ENCODE measurements around the gene DGKG. TPM values are rescaled to one million over a fixed set of nuclear protein-coding genes. Genes with fewer than 3 reads are reported as not detected.

The DGKG gene
- total RNA-seq, 1 donor from 2014 or later: 0.22 TPM

GRCh38 chr3:186214670-186215069 lies 147.4 kb downstream of the DGKG start:
- Histone ChIP-seq H3K9me3 (ENCODE audit: low read depth) (no peaks in the 10 kb centered on the region), H3K4me3 (no peak overlapping the region), H3K36me3 (no peaks in the 10 kb centered on the region), H4K20me1 (ENCODE audit: low read depth) (no peaks in the 10 kb centered on the region), H3K79me2 (ENCODE audit: low read depth) (no peaks in the 10 kb centered on the region), H3K4me1 (peaks cover 22% of the 10 kb centered on the region), H3K4me2 (no peak overlapping the region), H2AFZ (replicated peaks) (no peak overlapping the region), H3K27me3 (peaks cover 13% of the 10 kb centered on the region), H3K27ac (no peak overlapping the region), H3F3A (ENCODE audit: low read depth) (no peaks in the 10 kb centered on the region), H3K9ac (no peak overlapping the region)
- TF ChIP-seq EZH2phosphoT487 (IDR thresholded peaks at IDR 0.05) (no peak), EZH2 (IDR thresholded peaks at IDR 0.05) (no peak), CTCF (IDR thresholded peaks at IDR 0.05) (no peak)
- Mint-ChIP-seq H3K4me3 (no peak overlapping the region), H3K4me1 (peaks cover 68% of the 10 kb centered on the region), H3K27ac (peak overlapping the region; percentile 78), H3K36me3 (no peaks in the 10 kb centered on the region), H3K27me3 (ENCODE audit: insufficient read depth, low read depth) (peaks cover 9% of the 10 kb centered on the region), H3K9me3 (no peaks in the 10 kb centered on the region)
- DNase-seq (ENCODE audit: low spot score): no peak

- H3K9me3 Mint-ChIP-seq: no peaks in the 10 kb centered on the region
- H3K36me3 Mint-ChIP-seq: no peaks in the 10 kb centered on the region
- peaks cover 12% of the 10 kb centered on the region for H3K27me3 Mint-ChIP-seq (ENCODE audit: insufficient read depth, low read depth)
- Histone ChIP-seq H3F3A (ENCODE audit: low read depth) (no peaks in the 10 kb centered on the region), H3K27ac (no peak overlapping the region), H3K4me1 (peaks cover 26% of the 10 kb centered on the region), H3K79me2 (ENCODE audit: low read depth) (no peaks in the 10 kb centered on the region), H3K27me3 (peaks cover 13% of the 10 kb centered on the region), H4K20me1 (ENCODE audit: low read depth) (no peaks in the 10 kb centered on the region), H2AFZ (replicated peaks) (no peak overlapping the region), H3K4me2 (no peak overlapping the region), H3K9me3 (ENCODE audit: low read depth) (no peaks in the 10 kb centered on the region), H3K36me3 (no peaks in the 10 kb centered on the region), H3K9ac (no peak overlapping the region), H3K4me3 (no peak overlapping the region)
- no peak overlapping the region for H3K27ac Mint-ChIP-seq
- H3K4me3 Mint-ChIP-seq: no peak overlapping the region
- no peak for DNase-seq (ENCODE audit: low spot score)
- H3K4me1 Mint-ChIP-seq: peaks cover 74% of the 10 kb centered on the region
- TF ChIP-seq EZH2 (IDR thresholded peaks at IDR 0.05) (no peak), CTCF (IDR thresholded peaks at IDR 0.05) (no peak), EZH2phosphoT487 (IDR thresholded peaks at IDR 0.05) (no peak)
Measured at GRCh38 chr3:186213946-186214345, 148.1 kb downstream of the DGKG start.

- Histone ChIP-seq H3K4me3 (no peak overlapping the region), H3F3A (ENCODE audit: low read depth) (peaks cover 4% of the 10 kb centered on the region), H3K9me3 (ENCODE audit: low read depth) (no peaks in the 10 kb centered on the region), H3K36me3 (no peaks in the 10 kb centered on the region), H3K27me3 (peaks cover 13% of the 10 kb centered on the region), H3K4me1 (peaks cover 26% of the 10 kb centered on the region), H3K4me2 (no peak overlapping the region), H3K9ac (no peak overlapping the region), H4K20me1 (ENCODE audit: low read depth) (no peaks in the 10 kb centered on the region), H3K27ac (no peak overlapping the region), H3K79me2 (ENCODE audit: low read depth) (no peaks in the 10 kb centered on the region), H2AFZ (replicated peaks) (no peak overlapping the region)
- H3K27me3 Mint-ChIP-seq (ENCODE audit: insufficient read depth, low read depth): peaks cover 12% of the 10 kb centered on the region
- no peaks in the 10 kb centered on the region for H3K9me3 Mint-ChIP-seq
- H3K36me3 Mint-ChIP-seq: no peaks in the 10 kb centered on the region
- no peak for TF ChIP-seq EZH2 (IDR thresholded peaks at IDR 0.05)
- TF ChIP-seq CTCF (IDR thresholded peaks at IDR 0.05): no peak
- no peak for TF ChIP-seq EZH2phosphoT487 (IDR thresholded peaks at IDR 0.05)
- no peak overlapping the region for H3K27ac Mint-ChIP-seq
- DNase-seq (ENCODE audit: low spot score): no peak
- peaks cover 79% of the 10 kb centered on the region for H3K4me1 Mint-ChIP-seq
- no peak overlapping the region for H3K4me3 Mint-ChIP-seq
Measured at GRCh38 chr3:186212611-186213010, 149.4 kb downstream of the DGKG start.
